IPS-18a (cell line): Measurements from ENCODE around the gene VPS8.
"Not testable (repeated sequence)": the region's sequence is repeated elsewhere in the genome, so short reads cannot be mapped to it uniquely, and the experiment has no call there.

Experiments used
- H3K27ac ChIP-seq: one replicate; pipeline ENCODE4 v1.5.1; 2013; ENCODE audit warnings: low read length
- H3K27me3 ChIP-seq: one replicate; pipeline ENCODE4 v1.6.1; 2013; ENCODE audit warnings: mild to moderate bottlenecking, low read length; ENCODE audit not compliant: control insufficient read depth, insufficient read depth
- H3K36me3 ChIP-seq: one replicate; pipeline ENCODE4 v1.6.1; 2013; ENCODE audit warnings: low read depth, low read length; ENCODE audit not compliant: control insufficient read depth
- H3K4me1 ChIP-seq: one replicate; pipeline ENCODE4 v1.6.1; 2013; ENCODE audit warnings: low read depth, low read length; ENCODE audit not compliant: control insufficient read depth
- H3K4me3 ChIP-seq: one replicate; pipeline ENCODE4 v1.5.1; 2013; ENCODE audit warnings: low read length
- H3K9ac ChIP-seq: one replicate; pipeline ENCODE4 v1.6.1; 2013; ENCODE audit warnings: mild to moderate bottlenecking, low read length, moderate library complexity
- H3K9me3 ChIP-seq: one replicate; pipeline ENCODE4 v1.6.1; 2013; ENCODE audit warnings: low read depth, low read length; ENCODE audit not compliant: control insufficient read depth

VPS8 gene

DNA sequence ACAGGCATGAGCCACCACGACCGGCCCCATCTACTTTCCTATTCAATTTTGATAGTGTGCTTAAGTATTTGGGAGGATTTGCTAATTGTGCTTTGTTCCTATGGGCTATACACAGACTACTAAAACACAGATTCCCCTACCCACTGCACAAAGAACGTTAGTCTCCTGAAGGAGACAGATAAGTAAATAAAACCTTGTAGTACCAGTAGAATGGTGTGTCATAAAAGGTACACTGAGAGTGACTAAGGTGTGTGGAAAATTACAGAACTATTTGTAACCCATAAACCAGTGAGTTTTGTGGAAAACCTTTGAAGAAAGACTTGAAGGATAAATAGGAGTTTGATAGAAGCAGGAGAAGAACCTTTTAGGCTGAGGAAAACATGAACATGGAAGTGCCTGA lies 158.2 kb downstream of the VPS8 start:
- no peak overlapping the region for H3K27ac ChIP-seq
- no peaks in the 10 kb centered on the region for H3K9me3 ChIP-seq
- no peaks in the 10 kb centered on the region for H3K27me3 ChIP-seq
- H3K4me3 ChIP-seq, result no peak overlapping the region
- H3K9ac ChIP-seq, result no peak overlapping the region
- H3K4me1 ChIP-seq, result no peaks in the 10 kb centered on the region
- H3K36me3 ChIP-seq, result peaks cover 10% of the 10 kb centered on the region

DNA sequence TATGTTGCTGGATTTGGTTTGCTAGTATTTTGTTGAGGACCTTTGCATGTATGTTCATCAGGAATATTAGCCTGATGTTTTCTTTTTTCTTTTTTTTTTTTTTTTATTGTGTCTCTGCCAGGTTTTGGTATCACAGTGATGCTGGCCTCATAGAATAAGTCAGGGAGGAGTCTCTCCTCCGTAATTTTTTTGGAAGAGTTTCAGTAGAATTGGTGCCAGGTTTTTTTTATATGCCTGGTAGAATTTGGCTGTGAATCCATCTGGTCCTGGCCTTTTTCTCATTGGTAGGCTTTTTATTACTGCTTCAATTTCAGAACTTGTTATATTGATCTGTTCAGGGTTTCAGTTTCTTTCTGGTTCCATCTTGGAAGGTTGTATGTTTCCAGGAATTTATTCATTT lies 165.8 kb downstream of the VPS8 start:
- Histone ChIP-seq H3K36me3 (no peaks in the 10 kb centered on the region), H3K9ac (no peak overlapping the region), H3K9me3 (no peaks in the 10 kb centered on the region), H3K27me3 (no peaks in the 10 kb centered on the region), H3K4me3 (no peak overlapping the region), H3K4me1 (no peaks in the 10 kb centered on the region), H3K27ac (no peak overlapping the region)

DNA sequence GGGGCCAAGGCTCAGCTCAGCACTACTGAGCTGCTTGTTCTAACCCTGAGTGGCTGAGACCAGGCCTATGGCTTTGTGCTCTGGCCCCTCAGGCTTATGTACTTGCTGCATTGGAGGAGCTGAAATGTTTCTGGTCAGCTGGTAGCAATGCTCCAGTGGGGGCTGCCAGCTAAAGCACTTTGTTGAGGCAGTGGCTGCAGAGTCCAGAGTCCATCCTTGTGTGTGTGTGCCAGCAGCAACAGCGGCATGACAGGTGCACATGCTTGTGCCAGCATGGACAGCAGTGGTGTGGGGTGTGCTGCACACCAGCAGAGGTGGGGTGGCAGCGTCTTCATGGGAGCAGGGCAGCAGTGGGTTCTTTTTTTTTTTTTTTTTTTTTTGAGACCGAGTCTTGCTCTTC lies 169.1 kb downstream of the VPS8 start:
- no peaks in the 10 kb centered on the region for H3K36me3 ChIP-seq
- no peak overlapping the region for H3K9ac ChIP-seq
- no peaks in the 10 kb centered on the region for H3K9me3 ChIP-seq
- no peak overlapping the region for H3K4me3 ChIP-seq
- H3K27me3 ChIP-seq, result no peaks in the 10 kb centered on the region
- no peaks in the 10 kb centered on the region for H3K4me1 ChIP-seq
- no peak overlapping the region for H3K27ac ChIP-seq

DNA sequence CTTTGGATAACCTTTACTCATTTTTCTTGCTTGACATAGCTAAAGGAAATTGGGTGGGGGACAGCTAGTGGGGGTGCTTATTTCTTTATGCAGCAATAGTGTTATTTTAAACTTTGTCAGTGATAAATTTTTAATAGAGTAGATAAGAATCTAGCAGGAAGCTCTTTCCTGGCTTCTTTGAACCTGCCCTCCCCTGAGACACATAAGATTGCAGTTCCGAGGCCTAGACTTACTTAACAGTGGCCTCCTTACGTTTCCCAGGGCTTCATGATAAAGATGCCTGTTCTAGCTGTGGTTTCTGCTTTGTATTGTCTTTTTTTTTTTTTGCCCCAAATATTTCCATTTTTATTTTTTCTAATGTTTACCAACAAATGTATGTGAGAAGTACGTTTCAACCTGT lies 170.1 kb downstream of the VPS8 start:
- Histone ChIP-seq H3K36me3 (no peaks in the 10 kb centered on the region), H3K9ac (no peak overlapping the region), H3K4me3 (no peak overlapping the region), H3K27me3 (no peaks in the 10 kb centered on the region), H3K27ac (no peak overlapping the region), H3K4me1 (no peaks in the 10 kb centered on the region), H3K9me3 (no peaks in the 10 kb centered on the region)

DNA sequence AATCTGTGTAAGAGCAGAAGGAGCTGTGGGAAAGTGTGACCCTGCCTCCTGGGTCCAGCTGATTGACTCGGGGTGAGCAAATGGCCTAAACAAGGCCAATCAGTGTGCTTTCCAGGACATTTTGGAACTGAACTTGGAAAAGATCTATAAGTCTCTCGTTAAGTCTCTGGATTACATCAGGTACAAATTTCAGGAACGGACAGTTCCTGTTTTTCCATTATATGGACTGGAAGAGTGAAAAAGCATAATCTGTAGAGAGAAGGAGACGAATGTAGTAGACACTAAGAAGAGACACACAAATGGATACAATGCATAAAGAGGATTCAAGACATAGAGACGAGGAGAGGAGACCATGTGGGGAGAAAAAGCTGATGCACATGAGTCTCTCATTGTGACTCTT lies 173.6 kb downstream of the VPS8 start:
- H3K4me1 ChIP-seq, result no peaks in the 10 kb centered on the region
- H3K4me3 ChIP-seq, result no peak overlapping the region
- no peaks in the 10 kb centered on the region for H3K36me3 ChIP-seq

GRCh38 chr3:184986366-184986889 lies 174.5 kb downstream of the VPS8 start:
- no peak overlapping the region for H3K9ac ChIP-seq
- no peaks in the 10 kb centered on the region for H3K27me3 ChIP-seq
- no peak overlapping the region for H3K4me3 ChIP-seq
- no peaks in the 10 kb centered on the region for H3K4me1 ChIP-seq
- no peaks in the 10 kb centered on the region for H3K9me3 ChIP-seq
- H3K36me3 ChIP-seq, result no peaks in the 10 kb centered on the region
- no peak overlapping the region for H3K27ac ChIP-seq

More for the DNA sequence above, 173.6 kb downstream of the VPS8 start:
- no peaks in the 10 kb centered on the region for H3K9me3 ChIP-seq
- no peaks in the 10 kb centered on the region for H3K27me3 ChIP-seq
- H3K27ac ChIP-seq, result no peak overlapping the region
- H3K9ac ChIP-seq, result no peak overlapping the region

DNA sequence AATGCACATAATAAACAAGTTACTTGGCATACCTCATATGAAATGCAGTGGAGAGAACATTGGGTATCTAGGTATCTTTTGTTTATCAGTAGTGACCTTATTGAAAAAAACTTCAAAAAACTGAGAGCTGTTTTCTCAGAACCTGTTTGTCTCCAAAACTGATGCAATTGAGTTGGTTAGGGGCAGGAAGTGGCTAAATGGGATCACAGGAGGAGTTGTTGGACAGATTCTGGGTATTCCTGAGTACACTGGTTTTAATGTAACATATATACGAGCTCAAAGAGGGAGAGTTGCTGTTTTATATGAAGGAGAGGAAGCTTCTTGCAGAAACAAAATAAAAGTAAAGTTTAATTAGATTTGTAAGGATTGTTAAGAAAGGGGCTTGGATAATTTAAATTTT lies 181.4 kb downstream of the VPS8 start:
- H3K27me3 ChIP-seq, result no peaks in the 10 kb centered on the region
- no peaks in the 10 kb centered on the region for H3K9me3 ChIP-seq
- H3K9ac ChIP-seq, result no peak overlapping the region
- H3K4me1 ChIP-seq, result peaks cover 3% of the 10 kb centered on the region
- H3K4me3 ChIP-seq, result no peak overlapping the region
- H3K27ac ChIP-seq, result peak overlapping the region; percentile 64
- H3K36me3 ChIP-seq, result peaks cover 15% of the 10 kb centered on the region

DNA sequence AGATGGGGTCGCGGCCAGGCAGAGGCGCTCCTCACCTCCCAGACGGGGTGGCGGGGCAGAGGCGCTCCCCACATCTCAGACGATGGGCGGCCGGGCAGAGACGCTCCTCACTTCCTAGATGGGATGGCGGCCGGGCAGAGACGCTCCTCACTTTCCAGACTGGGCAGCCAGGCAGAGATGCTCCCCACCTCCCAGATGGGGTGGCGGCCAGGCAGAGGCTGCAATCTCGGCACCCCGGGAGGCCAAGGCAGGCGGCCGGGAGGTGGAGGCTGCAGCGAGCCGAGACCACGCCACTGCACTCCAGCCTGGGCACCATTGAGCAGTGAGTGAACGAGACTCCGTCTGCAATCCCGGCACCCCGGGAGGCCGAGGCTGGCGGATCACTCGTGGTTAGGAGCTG lies 191.9 kb downstream of the VPS8 start:
- not testable (repeated sequence) for H3K9me3 ChIP-seq, H3K27me3 ChIP-seq, H3K27ac ChIP-seq, H3K4me3 ChIP-seq, H3K9ac ChIP-seq, H3K4me1 ChIP-seq, H3K36me3 ChIP-seq

- Histone ChIP-seq H3K9ac (no peak overlapping the region), H3K9me3 (peaks cover 4% of the 10 kb centered on the region), H3K27me3 (no peaks in the 10 kb centered on the region), H3K36me3 (no peaks in the 10 kb centered on the region), H3K4me1 (no peaks in the 10 kb centered on the region), H3K27ac (no peak overlapping the region), H3K4me3 (no peak overlapping the region)
Observed at GRCh38 chr3:185009650-185010049, 197.7 kb downstream of the VPS8 start.

GRCh38 chr3:185017584-185017983 lies 205.6 kb downstream of the VPS8 start:
- H3K27me3 ChIP-seq, H3K4me1 ChIP-seq, H3K27ac ChIP-seq, H3K9ac ChIP-seq, H3K4me3 ChIP-seq, H3K36me3 ChIP-seq: not testable (repeated sequence)
- H3K9me3 ChIP-seq, result peaks cover 11% of the 10 kb centered on the region

DNA sequence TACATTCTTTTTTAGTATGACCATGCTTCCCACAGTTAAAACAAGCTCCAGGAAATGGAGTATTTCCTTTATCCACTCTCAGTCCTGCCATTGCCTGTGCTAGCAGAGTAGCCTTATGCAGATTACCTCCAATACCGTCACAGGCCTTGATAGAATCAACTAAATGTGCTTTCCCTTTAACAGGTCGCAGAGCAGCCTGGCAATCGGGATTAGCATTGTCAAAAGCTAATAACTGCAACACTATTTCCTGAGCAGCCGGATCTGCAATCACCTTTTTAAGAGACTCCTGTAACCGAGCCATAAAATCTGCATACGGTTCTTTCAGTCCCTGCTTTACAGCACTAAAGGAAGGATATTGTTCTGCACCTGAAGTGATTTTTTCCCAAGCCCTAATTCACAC lies 206.0 kb downstream of the VPS8 start:
- H3K9me3 ChIP-seq, result peaks cover 11% of the 10 kb centered on the region
- not testable (repeated sequence) for H3K4me3 ChIP-seq, H3K36me3 ChIP-seq, H3K9ac ChIP-seq, H3K27ac ChIP-seq, H3K4me1 ChIP-seq, H3K27me3 ChIP-seq

GRCh38 chr3:185021256-185021655 lies 209.3 kb downstream of the VPS8 start:
- H3K27ac ChIP-seq, result no peak overlapping the region
- no peak overlapping the region for H3K4me3 ChIP-seq
- H3K9me3 ChIP-seq, result peaks cover 11% of the 10 kb centered on the region
- no peaks in the 10 kb centered on the region for H3K36me3 ChIP-seq
- H3K4me1 ChIP-seq, result no peaks in the 10 kb centered on the region
- H3K27me3 ChIP-seq, result no peaks in the 10 kb centered on the region
- H3K9ac ChIP-seq, result no peak overlapping the region
